Fibroblast of mammary gland (primary cell): Measurements from ENCODE around the gene WSCD2.

Experiments
- DNase-seq: peaks from one replicate; pipeline ENCODE4 v3.0.0-alpha.2; 2010; ENCODE audit warnings: low read depth
- H3K4me3 ChIP-seq: 2 replicates; pipeline ENCODE4 v1.5.1; 2011; ENCODE audit warnings: low read depth, mild to moderate bottlenecking, low read length, moderate library complexity; ENCODE audit not compliant: control insufficient read depth
- TF ChIP-seq, protein P1 (sequence below): conservative IDR thresholded peaks from 2 replicates; pipeline ENCODE4 v1.5.1; 2011; ENCODE audit warnings: low read depth, low read length, inconsistent platforms; ENCODE audit not compliant: control insufficient read depth, insufficient read depth

WSCD2 gene

DNA sequence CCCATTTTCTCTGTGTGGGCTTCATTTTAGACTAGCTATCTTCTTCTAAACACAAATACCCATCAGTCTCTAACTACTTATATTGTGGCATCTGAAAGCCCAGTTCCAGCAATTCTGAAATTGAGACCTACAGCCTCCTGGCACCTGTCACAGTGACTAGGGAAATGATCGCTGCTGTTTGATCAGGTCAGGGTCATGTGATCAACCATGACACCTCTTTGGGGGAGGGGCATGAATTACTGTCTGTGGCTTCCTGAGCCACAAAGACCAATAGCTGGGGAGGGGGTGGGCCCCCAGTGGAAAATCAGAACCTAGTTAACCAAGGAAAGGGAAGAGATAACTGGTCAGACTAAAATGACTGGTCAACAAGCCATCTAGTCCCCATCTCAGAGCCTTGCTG, 14.1 kb downstream of the WSCD2 start:
- H3K4me3 ChIP-seq = no peak overlapping the region
- TF ChIP-seq, protein P1, sequence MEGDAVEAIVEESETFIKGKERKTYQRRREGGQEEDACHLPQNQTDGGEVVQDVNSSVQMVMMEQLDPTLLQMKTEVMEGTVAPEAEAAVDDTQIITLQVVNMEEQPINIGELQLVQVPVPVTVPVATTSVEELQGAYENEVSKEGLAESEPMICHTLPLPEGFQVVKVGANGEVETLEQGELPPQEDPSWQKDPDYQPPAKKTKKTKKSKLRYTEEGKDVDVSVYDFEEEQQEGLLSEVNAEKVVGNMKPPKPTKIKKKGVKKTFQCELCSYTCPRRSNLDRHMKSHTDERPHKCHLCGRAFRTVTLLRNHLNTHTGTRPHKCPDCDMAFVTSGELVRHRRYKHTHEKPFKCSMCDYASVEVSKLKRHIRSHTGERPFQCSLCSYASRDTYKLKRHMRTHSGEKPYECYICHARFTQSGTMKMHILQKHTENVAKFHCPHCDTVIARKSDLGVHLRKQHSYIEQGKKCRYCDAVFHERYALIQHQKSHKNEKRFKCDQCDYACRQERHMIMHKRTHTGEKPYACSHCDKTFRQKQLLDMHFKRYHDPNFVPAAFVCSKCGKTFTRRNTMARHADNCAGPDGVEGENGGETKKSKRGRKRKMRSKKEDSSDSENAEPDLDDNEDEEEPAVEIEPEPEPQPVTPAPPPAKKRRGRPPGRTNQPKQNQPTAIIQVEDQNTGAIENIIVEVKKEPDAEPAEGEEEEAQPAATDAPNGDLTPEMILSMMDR = no peak
- no peak for DNase-seq

GRCh38 chr12:108144080-108144479, 15.0 kb downstream of the WSCD2 start:
- H3K4me3 ChIP-seq = no peak overlapping the region
- TF ChIP-seq, protein P1 = no peak
- DNase-seq = no peak

GRCh38 chr12:108145011-108145410, 15.9 kb downstream of the WSCD2 start:
- TF ChIP-seq, protein P1 = no peak

DNA sequence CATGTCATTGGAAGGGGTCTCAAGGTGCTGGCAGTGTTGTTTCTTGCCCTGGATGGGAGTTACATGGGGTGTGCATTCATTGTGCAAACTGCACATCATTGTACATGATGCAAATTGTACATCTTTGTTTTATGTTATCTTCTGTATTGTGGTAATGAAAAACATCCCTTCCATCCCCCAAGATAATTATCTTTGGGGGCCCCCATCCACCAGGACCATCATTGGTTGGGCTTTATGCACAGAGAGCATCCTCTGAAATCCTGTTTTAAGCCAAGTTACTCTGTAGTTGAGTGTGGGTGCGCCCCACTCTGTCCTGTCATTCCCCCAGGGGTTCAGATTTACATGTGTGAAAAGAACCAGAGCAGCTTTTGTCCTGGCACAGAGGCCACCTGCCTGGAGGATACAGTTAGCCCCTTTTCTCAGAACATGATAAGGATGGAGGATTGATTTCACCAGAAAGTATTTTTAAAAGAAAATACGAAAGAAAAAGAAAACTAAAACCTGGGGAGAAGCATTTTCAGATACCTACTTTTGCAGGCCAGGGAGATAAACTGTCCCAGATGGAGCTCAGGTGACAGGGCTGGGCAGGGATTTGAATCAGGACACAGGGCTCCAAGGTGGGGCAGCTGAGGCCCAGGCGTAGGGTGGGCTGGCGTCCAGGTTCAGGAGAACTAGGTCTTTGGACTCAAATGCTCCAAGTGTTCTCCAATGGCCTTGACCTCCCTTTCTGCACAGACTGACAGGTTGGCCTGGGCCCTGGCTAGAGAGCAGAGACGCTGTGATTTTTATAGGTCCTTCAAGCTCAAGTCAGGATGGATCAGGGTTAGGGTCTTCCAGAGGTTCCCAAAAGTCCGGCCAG, 17.2 kb downstream of the WSCD2 start:
- TF ChIP-seq, protein P1 = no peak
- DNase-seq = no peak
- no peak overlapping the region for H3K4me3 ChIP-seq

More at GRCh38 chr12:108145011-108145410, 15.9 kb downstream of the WSCD2 start:
- no peak overlapping the region for H3K4me3 ChIP-seq
- no peak for DNase-seq

- H3K4me3 ChIP-seq = no peak overlapping the region
- TF ChIP-seq, protein P1 = no peak
- DNase-seq = no peak
These were observed 18.2 kb downstream of the WSCD2 start for GRCh38 chr12:108147279-108147678.

- DNase-seq = no peak
- H3K4me3 ChIP-seq = no peak overlapping the region
- TF ChIP-seq, protein P1 = no peak
These were observed 19.5 kb downstream of the WSCD2 start for GRCh38 chr12:108148521-108149074.
